ENCODE measurements around the gene TYW5. TPM values are rescaled to one million over a fixed set of nuclear protein-coding genes. Genes with fewer than 3 reads are reported as not detected.

TYW5 gene
- polyA plus RNA-seq, 3 donors: 1.5 to 3.5 (median 1.6) TPM

GRCh38 chr2:199985625-199986207 is 30.4 kb upstream of the TYW5 start:
- TF ChIP-seq CTCF (IDR thresholded peaks at IDR 0.05): peak; percentile 68
- Histone ChIP-seq H3K9me3 (replicated peaks in 1 of 2; ENCODE audit: control insufficient read depth in 1 of 2, insufficient read depth in 1 of 2, low read length in 2 of 2) (no peaks in the 10 kb centered on the region), H3K4me2 (replicated peaks; ENCODE audit: extremely low read depth, low read length, poor library complexity, severe bottlenecking) (no peak overlapping the region), H3K27ac (ENCODE audit: low read depth in 1 of 2, low read length in 2 of 2) (no peak overlapping the region), H3K27me3 (ENCODE audit: control insufficient read depth in 2 of 2, insufficient read depth in 2 of 2, low read length in 2 of 2) (no peaks in the 10 kb centered on the region), H4K20me1 (ENCODE audit: insufficient read depth, low read length) (no peaks in the 10 kb centered on the region), H3K79me2 (ENCODE audit: insufficient read depth, low read length) (no peaks in the 10 kb centered on the region), H3K4me3 (replicated peaks in 1 of 3; ENCODE audit: low read depth in 2 of 3, low read length in 3 of 3) (no peak overlapping the region), H2AFZ (ENCODE audit: insufficient read depth, low read depth, low read length, poor library complexity, severe bottlenecking) (peak overlapping the region; percentile 60), H3K36me3 (replicated peaks in 1 of 2; ENCODE audit: control insufficient read depth in 1 of 2, insufficient read depth in 2 of 2, low read length in 2 of 2) (no peaks in the 10 kb centered on the region), H3K4me1 (ENCODE audit: control insufficient read depth in 1 of 2, insufficient read depth in 2 of 2, low read length in 2 of 2) (no peaks in the 10 kb centered on the region), H3K9ac (ENCODE audit: insufficient read depth, low read length, poor library complexity, severe bottlenecking) (no peak overlapping the region)
- intact Hi-C loops (cut with micrococcal nuclease): loop anchor here in 1 of 2 donors (10.0 kb wide), 1 partner anchor 719 kb away; no protein-coding TSS in a partner anchor
- H3K4me1 Mint-ChIP-seq: peaks cover 2% of the 10 kb centered on the region
- no peak overlapping the region for H3K4me3 Mint-ChIP-seq
- peaks cover 0 to 6% (median 0%) of the 10 kb centered on the region in 7 donors for H3K9me3 Mint-ChIP-seq
- 100% methylated on average over 2 of the region's 6 CpGs for WGBS (ENCODE audit: insufficient coverage)
- peaks cover 0 to 3% (median 2%) of the 10 kb centered on the region in 3 donors for H3K27me3 Mint-ChIP-seq (ENCODE audit: low read depth in 3 of 3)
- no peaks in the 10 kb centered on the region for H3K36me3 Mint-ChIP-seq
- peak overlapping the region in 1 of 7 donors; percentile 18 for H3K27ac Mint-ChIP-seq
- peak; percentile 45 to 67 (median 48) for DNase-seq

GRCh38 chr2:199984755-199985154 is 29.5 kb upstream of the TYW5 start:
- Histone ChIP-seq H3K9ac (ENCODE audit: insufficient read depth, low read length, poor library complexity, severe bottlenecking) (no peak overlapping the region), H3K79me2 (ENCODE audit: insufficient read depth, low read length) (no peaks in the 10 kb centered on the region), H4K20me1 (ENCODE audit: insufficient read depth, low read length) (no peaks in the 10 kb centered on the region), H3K27ac (ENCODE audit: low read depth in 1 of 2, low read length in 2 of 2) (no peak overlapping the region), H3K4me2 (replicated peaks; ENCODE audit: extremely low read depth, low read length, poor library complexity, severe bottlenecking) (no peak overlapping the region), H3K4me1 (ENCODE audit: control insufficient read depth in 1 of 2, insufficient read depth in 2 of 2, low read length in 2 of 2) (no peaks in the 10 kb centered on the region), H3K9me3 (replicated peaks in 1 of 2; ENCODE audit: control insufficient read depth in 1 of 2, insufficient read depth in 1 of 2, low read length in 2 of 2) (no peaks in the 10 kb centered on the region), H2AFZ (ENCODE audit: insufficient read depth, low read depth, low read length, poor library complexity, severe bottlenecking) (no peak overlapping the region), H3K36me3 (replicated peaks in 1 of 2; ENCODE audit: control insufficient read depth in 1 of 2, insufficient read depth in 2 of 2, low read length in 2 of 2) (no peaks in the 10 kb centered on the region), H3K4me3 (replicated peaks in 1 of 3; ENCODE audit: low read depth in 2 of 3, low read length in 3 of 3) (no peak overlapping the region), H3K27me3 (ENCODE audit: control insufficient read depth in 2 of 2, insufficient read depth in 2 of 2, low read length in 2 of 2) (no peaks in the 10 kb centered on the region)
- peaks cover under 1 to 3% (median 2%) of the 10 kb centered on the region in 3 donors for H3K27me3 Mint-ChIP-seq (ENCODE audit: low read depth in 3 of 3)
- intact Hi-C loops (cut with micrococcal nuclease): loop anchor here (5.0 to 10.0 kb wide), 3 partner anchors 488 to 720 kb away; no protein-coding TSS in a partner anchor
- no peak for DNase-seq
- H3K4me1 Mint-ChIP-seq: peaks cover 5% of the 10 kb centered on the region
- no peak overlapping the region for H3K4me3 Mint-ChIP-seq
- WGBS (ENCODE audit: insufficient coverage): no CpG with 5 or more reads among the region's 2 CpGs
- TF ChIP-seq CTCF (IDR thresholded peaks at IDR 0.05): no peak
- H3K36me3 Mint-ChIP-seq: no peaks in the 10 kb centered on the region
- H3K27ac Mint-ChIP-seq: no peak overlapping the region
- peaks cover 0 to 6% (median 0%) of the 10 kb centered on the region in 7 donors for H3K9me3 Mint-ChIP-seq

Measured in CD14-positive monocyte (primary cell).